Measurements from ENCODE around the gene LRRC7.

LRRC7 gene

DNA sequence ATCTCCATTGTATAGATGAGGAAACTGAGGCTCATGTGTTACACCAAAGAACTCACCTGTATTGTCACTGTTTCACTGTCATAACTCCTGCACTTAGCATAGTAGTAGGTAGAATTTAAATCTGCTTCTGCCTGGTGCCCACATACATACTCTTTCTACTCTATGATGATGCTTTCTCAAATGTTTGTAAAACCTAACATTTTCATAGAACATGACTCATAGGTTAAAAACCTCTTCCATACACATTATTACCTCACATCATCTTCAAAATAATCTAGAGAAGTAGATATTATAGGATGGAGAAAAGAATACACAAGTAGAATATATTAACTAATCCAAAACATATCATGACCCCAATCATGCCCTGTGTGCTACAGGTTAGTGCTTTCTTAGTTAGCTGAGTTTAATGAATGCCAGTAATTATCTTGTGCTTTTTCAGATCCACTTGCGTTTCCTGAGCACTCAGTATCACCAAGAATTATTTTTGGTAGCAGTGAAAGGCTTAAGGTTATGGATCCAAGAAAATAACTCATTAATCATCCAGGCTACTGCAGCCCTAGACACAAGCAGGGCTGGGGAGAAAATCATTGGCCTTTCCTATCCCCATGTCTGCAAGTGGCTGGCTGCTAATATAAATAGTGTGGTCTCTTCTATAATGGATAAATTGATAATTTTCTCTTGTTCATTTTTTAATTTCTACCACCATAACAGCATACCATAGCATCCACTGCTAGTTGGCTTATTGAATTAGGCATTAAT is 480.8 kb downstream of the LRRC7 start:
- no peak for DNase-seq

DNA sequence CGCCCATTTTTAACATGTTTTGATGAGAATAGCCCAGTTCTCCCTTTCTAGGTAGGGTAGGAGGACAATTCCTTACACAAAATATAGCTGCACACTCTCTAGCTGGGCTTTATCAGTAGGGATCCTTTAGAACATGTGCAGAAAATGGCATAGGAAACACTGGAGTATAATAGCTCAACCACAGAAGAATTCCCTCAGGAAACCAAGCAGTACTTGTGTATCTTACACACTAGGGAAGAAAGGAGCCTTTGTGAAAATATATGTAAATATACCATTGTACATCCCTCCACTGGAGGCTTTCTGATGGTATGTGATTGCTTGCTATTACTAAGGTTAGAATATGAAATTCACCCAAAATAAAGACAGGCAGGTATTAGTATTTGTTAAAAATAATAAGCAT is 484.2 kb downstream of the LRRC7 start:
- no peak for DNase-seq

DNA sequence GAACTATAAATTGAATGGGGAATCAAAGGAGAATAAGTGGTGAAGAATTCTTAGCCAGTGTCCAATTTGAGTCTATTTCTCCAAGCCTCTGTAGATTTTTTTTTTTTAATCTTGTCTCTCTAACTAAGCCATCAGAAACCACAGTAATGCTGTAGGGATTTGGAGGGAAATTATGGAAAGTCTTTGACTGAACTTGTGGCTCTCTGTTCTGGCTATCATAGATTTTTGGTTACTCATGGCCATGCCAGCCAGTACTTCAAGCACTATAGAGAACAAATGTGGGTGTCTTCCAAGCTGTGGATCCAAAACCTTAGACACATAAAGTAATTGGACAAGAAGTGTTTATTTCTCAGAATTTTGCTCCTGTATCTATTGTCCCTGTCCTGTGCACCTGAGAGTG is 489.8 kb downstream of the LRRC7 start:
- no peak for DNase-seq

DNA sequence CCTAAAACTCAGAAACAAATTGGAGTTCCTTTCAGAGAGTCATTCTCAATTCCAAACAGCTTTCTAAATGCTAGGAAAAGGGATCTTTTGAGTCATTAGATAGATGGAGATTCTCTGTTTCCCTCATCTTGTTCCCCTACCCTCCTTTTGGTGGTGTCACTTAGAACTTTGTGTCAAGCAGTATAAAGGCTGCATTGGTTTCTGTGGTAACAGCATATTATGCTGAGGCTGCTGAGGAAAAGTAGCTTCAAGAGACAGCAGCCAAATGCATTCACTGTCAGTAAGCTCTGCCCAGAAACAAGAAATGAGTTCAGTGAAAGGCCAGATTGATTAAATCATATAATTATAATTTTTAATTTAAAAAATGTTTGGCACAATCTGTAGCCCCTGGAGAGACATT is 493.5 kb downstream of the LRRC7 start:
- no peak for DNase-seq

DNA sequence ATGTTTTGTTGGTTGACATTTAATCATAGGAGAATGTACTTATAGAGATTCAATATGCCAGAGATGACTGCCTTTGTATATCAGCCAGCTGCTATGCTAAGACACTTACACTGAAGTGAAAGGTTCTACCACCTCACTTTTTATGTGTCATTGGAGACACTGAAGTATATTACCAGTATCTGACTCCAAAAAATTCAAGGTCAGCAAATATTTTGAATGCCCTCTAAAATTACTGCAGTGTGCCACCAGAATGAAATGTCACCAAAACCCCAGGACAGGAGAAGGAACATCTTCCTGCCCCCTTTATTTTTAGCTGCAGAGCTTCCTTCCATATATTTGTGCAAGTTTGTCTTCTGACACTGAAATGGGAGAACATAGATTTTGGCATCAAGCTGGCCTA is 496.1 kb downstream of the LRRC7 start:
- no peak for DNase-seq

DNA sequence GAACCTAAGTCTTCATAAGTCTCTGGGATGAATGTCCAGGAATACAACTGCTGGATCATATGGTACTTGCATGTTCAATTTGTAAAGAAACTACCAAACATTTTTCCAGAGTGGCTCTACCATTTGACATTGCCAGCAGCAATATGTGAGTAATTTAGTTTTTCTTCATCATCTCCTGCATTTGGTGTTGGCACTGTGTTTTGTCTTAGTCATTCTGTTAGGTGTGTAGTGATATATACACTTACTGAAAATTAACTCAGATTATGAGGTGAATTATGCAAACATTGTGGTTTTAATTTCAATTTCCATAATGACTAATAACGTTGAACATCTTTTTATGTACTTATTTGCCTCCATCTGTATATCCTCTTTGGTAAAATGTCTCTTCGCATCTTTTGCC is 499.0 kb downstream of the LRRC7 start:
- DNase-seq: no peak

DNA sequence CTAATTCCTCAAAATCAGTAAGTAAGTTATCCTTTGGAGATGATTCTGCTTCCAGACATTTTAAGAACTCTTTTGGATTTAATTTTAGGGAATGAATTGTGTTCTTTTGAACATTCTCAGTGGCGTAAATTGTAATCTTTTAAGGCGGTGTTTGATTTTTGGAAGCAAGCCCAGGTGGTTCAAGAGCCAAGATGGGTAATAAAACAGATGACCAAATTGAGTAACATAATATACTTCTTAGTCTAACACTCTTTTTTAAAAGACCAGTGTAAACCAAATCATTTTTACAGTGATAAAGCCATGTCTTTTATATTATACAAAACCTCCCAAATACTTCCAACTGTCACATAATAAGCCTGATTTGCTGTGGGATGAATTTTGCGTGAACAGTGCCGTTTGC is 503.9 kb downstream of the LRRC7 start:
- peak; percentile 32 for DNase-seq

DNA sequence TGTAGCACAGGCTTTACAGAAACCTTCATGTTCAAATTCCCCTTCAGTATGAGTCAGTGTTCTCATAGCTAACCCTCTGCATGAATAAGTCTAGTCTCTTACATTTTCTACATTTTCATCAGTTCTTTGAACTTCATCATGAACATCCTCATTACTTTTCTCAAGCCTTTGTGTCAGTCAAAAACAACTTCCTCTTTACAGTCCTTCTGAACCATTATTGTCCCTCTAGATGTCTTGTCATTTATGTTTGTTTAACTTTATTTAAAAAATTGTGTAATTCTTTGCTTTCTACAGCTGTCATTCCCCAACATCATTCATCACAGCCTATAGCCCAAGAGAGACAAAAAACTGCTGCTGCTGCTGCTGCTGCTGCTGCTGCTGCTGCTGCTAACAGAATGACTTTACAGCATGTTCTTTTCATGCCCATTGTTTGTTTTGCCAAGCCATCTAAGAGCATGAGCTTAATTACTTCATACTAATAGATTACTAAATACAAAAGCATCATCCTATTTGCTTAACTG is 504.6 kb downstream of the LRRC7 start:
- peak; percentile 72 for DNase-seq

DNA sequence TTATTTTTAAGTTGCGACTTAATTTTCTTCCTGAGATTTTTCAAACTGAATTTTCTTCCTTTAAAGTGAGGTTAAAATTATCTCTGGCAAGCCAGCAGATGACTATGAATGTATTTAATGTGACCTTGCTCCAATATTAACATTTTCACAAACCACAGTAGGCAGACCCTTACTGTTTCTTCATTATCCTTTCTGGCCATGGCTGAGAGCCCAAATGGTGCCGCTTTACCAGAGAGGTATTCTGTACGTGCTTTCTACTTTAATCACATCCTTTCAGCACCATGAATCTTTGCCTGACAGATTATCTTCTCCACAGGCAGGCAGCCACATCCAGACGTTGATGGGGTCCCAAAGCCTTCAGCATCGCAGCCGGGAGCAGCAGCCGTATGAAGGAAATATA is 508.0 kb downstream of the LRRC7 start:
- DNase-seq: no peak

DNA sequence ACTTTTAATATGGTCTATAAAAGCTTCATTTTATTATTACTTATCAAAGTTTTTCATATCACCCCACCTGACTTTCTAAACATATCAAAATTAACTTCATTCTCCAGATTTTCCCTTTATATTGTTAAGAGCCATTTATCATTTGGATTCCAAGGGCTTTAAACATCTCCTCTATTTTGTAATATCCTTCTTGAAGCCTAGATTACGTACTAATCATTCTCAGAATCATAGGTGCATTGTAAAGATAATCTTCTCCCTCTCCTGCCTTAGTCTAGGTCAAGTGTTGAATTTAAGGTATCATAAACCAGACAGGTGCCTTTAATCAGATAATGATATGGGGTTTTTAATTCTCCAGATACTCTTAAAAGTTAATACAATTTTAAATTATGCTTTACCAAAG is 509.3 kb downstream of the LRRC7 start:
- no peak for DNase-seq

DNA sequence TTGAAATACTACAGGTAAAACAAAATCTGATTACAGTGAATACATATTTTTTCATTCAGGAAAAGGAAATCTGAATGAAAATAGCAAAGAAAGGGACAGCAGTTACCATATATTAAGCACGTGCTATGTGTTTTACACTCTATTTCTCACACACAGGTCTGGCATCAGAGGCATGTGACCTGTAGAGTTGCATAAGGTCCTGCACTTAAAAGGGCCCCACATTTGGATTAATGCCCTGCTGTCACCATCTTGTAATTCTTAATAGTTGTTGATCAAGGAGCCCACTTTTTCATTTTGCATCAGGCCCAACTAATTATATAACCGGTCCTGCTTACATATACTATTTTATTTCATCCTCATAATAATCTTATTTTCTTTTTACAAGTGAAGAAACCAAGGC is 511.8 kb downstream of the LRRC7 start:
- DNase-seq: no peak

DNA sequence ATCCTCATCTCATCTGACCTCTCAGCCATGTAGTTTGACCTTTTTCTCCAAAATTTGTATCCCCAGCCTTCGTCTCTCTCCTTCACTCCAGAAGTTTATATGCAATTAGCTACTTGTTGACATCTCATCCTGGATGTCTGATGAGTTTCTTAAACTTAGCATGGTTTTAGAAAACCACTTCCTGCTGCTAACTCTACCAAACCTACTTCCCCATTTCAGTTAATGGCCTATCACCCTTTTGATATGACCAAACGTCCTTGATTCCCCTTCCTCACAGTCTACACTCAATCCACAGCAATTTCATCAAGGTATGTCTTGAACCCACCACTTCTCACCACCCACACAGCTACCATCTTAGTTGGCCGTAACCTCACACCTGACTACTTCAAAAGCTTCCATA is 515.8 kb downstream of the LRRC7 start:
- DNase-seq: no peak

DNA sequence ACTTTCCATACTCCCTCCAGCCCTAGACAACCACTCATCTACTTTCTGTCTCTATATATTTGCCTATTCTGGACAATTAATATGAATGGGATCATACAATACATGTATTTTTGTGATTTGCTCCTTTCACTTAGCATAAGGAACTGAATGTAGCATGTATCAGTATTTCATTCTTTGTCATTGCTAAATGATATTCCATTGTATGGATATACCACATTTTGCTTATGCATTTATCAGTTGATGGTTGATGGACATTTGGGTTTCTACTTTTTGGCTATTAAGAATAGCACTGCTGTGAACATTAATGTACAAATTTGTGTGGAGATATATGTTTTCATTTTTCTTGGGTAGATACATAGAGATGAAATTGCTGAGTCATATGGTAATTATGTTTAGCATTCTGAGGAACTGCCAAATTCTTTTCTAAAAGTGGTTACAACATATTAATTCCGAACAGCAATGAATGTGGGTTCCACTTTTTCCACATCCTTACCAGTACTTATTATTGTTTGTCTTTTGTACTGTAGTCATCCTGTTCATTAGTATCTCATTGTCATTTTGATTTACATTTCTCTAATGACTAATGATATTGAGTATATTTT is 516.7 kb downstream of the LRRC7 start:
- no peak for DNase-seq

DNA sequence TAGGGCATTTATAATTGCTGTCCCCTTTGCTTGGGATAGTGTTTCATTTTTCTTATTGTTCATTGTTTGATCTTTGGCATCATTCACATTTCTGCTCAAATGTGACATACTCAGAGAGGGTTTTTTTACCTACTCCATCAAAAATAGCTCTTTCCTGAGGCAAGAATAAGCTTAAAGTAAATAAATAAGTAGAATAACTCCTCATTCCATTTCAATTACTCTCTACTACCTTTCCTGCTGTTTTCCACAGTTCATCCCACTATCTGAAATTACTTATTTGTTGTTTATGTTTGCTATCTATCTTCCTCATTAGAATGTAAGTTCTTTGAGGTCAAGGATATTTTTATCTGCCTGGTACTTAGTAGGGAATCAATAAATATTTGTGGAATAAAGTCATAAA is 517.8 kb downstream of the LRRC7 start:
- DNase-seq: no peak

DNA sequence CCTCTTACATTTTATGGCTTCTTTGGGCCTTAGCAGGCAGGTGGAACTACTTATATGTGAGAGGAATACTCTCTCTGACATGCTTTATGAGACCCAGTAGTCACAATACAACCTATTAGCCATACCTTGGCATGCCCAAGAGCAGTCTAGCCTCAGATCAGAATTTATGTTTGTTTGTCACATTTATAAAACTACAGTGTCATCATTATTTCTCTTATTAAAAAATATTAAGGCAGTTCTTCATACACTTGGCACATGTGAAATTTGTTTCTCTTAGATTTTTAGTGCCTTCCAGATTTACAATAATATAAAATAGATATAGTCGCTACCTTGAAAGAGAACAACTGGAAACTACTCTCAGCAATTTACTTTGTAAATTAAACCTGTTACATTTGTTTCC is 519.2 kb downstream of the LRRC7 start:
- DNase-seq: no peak

DNA sequence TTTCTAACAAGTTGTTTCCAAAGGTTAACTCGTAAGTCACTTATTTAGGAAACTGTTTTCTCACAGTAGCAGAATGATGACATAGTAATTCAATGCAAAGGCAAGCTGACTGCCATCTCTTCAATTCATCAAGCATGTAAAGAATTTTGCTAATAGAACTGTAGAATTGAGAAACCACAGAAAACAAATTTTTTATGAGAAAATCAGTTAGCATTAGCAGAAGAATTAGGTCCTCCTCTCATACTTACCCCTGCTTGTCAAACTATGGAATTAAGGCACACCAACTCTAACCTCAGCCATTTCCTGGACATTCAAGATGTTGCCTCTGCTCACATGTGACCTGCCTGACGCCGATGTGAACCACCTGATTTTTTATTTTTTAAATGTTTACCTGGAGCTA is 522.4 kb downstream of the LRRC7 start:
- DNase-seq: no peak

DNA sequence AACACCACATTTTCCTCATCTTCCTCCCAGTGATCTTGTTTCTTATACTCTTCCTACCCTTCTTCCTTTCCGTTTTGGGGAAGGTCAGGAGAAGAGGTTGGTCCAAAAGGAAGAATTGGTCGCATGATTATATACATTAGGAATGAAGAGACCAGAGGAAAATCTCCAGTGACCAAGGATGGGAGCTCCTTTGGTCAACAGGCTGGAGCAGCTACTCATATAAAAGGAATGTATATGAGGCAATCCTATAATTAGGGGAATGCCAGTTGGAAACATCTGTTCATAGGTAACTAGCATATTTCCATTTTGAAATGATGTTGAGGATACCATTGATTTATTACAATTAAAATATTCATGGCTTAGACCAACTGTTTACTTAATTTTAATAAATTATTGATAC is 523.2 kb downstream of the LRRC7 start:
- no peak for DNase-seq

DNA sequence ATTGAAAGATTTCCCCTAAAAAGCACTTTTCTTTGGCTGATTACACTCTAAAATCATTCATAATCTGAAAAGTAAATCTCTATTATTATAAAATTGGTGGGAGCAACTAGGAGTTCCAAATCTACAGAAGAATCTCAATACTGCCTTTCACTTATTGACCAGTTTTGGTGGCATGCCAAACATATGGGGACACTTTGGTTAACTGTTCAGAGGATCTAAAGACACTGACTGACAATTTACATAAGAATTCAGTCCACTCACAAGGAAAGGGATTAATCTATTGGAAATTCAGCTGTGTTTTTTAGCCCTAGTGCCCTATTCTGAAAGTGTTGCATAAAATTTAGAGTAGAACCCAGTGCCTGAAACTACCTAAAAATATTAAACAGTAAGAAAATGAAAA is 524.1 kb downstream of the LRRC7 start:
- DNase-seq: no peak

DNA sequence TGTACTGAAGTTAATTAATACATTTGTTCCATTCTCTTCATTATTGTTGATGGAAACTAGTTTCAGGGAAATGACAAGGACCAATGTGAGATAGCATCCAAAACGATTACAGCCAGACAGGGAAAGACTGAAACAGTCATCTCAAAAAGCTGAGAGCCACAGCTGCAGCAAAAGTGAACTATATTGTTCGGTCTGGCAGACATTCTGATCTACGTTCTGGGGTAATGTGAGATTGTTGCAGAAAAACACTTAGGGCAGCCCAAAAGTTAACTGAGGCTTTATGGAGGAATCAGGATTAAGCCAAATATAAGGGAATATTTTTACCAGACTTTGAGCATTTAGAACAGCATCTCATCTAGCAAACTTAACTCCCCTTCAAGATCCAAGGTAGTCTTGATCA is 524.8 kb downstream of the LRRC7 start:
- DNase-seq: no peak

DNA sequence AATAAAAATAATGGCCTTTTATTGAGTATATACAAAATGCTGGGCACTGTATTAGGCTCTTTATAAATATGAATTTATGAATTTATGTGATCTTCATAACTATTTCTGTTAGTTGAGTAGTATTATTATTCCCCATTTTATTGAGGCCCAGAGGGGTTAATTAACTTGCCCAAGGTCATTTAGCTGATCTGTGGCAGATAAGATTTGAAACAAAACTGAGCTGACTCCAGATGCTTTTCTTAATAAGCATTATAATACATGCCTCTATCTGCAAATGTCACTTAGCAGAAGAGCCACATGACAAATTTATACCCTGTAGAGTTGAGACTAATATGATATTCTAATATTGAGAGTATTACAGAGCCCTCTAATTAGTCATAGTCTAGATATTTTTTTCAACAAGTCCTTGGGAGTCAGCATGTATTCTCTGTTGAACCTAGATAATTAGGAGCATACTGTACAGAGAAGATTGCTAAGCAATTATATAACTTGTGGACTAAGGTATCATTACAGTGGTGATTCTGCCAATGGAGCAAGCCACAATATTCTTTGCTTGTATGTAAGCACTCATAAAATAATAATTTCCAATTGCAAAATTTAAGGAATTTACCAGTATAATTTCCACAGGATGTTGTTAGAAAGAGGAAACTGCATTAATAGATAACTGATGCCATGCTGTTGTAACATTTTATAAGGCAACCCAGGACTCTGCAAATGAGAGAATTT is 525.7 kb downstream of the LRRC7 start:
- DNase-seq: peak; percentile 37

DNA sequence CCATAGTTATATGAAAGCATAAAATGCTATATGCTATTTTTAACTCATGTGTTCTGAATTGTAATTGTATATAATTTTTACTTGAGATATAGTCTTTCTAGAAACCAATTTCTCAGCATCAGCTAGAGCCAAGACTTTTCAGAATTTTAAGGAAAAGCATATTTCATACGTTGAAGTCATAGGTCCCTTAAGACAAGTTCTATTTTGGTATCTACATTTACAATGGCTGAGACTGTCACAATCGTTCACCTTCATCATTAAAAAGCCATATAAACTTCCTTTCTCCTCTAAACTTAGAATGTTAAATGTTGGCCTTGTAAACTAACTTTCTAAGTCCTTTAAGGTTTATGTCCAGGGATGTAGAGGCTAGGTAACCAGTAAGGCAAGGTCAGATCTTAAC is 533.5 kb downstream of the LRRC7 start:
- DNase-seq: no peak

DNA sequence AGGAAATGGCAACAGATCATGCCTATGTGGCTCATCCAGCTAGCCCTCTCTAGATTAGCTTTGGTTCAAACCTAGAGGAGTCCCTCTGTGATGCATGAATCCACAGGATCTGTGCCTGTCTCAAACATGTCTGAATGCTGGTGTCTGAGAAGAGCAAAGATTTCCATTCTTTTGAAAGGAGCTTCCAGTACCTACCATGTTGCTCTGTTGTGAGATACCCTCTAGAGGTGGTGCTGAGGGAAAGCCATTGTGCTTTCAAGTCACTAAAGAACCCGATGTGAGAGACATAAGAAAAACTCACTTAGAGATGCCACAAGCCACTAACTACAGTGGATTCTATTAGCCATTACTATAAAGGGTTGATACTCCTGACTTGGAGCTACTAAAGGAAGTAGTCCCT is 534.1 kb downstream of the LRRC7 start:
- no peak for DNase-seq

DNA sequence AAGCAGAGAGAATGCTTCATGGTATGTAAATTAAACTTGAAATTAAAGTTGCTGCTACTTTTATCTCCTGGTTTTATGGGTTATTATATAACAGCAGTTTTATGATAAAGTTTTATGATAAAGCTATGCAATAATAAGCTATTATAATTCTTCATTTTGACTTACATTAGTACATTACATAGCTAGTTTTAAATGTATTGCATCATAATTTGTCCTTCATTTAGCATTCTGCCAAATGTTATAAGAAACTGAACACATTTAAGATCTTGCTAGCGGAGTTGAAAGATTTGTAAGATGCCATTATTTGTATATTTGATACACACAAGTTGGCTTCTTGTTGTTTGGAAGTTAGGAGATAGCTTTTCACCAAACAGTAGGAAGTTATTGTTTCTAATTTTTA is 536.0 kb downstream of the LRRC7 start:
- DNase-seq: no peak

DNA sequence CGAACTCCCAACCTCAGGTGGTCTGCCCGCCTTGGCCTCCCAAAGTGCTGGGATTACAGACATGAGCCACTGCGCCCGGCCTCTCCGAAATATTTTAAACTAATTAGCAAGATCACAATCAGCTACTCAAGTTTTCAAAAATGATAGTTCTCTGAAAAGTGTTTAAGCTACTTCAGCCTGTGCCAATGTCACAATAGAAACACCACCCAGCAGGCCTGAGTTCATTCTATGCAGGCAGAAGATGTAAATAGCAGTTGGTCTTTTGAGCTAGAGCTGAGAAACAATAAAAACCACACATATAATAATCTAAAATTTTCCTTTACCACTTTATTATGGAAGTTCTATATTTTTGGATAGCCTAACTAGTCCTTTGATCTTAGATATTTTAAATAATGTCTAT is 541.5 kb downstream of the LRRC7 start:
- no peak for DNase-seq
